ENCODE results near the gene KIF18B.

The KIF18B gene

DNA sequence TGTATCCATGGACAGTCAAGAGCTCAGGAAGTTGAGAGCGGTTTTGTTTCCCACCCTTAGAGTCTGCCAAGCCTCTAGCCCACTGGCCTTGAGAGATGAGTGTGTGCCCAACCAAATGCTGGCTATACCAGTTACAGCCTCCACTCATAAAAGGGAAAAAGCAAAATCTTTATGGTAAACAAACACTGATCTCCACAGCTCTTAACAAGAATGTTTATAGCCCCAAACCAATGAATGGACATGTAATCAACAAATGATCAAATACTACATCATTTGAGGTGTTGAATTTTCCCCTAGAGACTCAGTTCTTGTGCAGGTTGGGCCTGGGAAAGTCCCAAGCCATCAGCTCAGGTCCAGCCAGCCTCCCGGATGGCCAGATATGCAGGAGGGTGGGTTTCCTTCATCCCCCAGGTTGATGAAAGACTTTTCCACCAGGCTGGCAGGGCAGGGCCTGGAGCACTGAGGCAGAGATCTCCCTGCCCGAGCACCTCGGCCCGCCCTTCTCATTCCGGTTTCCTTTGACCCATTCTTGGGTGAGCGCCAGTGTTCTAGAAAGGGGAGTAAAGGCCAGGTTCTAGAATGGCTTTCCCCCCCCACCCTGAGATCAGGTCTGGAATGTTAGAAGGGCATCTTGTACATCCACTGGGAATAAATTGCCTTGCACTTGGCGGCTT is 44.4 kb downstream of the KIF18B start:
- DNase-seq = no peak

DNA sequence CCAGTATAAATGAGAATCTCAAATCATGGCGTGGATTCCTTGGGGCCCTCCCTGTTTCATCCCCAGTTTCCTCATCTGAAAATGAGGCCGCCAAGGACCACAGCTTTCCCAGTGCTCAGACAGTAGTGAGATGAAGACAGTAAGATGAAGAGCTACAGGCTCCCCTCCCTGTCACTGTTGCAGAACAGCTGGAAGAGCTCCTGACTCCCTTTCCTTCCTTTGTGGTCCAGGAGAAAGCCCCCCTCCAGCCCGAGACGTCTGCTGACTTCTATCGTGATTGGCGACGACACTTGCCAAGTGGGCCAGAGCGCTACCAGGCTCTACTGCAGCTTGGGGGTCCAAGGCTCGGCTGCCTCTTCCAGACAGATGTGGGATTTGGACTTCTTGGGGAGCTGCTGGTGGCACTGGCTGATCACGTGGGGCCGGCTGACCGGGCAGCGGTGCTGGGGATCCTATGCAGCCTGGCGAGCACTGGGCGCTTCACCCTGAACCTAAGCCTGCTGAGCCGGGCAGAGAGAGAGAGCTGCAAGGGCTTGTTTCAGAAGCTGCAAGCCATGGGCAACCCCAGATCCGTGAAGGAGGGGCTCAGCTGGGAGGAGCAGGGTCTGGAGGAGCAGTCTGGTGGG is 45.3 kb downstream of the KIF18B start:
- DNase-seq = no peak

DNA sequence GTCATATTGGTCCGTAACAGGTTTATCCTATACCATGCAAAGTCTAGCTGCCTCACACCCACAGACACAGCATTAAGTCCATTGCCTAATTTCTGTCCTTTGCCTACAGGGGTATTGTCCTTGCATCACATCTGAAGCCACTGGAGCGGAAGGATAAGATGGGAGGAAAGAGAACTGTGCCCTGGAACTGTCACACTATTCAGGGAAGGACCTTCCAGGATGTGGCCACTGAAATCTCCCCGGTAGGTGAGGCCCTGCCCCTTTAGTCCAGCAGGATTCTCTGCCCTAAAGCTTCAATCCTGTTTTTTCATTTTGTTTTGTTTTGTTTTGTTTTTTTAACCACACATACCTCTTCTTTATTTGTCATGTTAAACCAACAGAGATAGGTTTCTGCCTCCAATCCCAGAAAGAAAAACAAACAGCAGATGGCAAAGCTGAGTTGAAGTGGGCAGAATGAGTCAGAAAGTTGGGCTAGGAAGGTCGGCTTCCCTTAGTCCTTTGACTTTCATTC is 46.1 kb downstream of the KIF18B start:
- DNase-seq = no peak

DNA sequence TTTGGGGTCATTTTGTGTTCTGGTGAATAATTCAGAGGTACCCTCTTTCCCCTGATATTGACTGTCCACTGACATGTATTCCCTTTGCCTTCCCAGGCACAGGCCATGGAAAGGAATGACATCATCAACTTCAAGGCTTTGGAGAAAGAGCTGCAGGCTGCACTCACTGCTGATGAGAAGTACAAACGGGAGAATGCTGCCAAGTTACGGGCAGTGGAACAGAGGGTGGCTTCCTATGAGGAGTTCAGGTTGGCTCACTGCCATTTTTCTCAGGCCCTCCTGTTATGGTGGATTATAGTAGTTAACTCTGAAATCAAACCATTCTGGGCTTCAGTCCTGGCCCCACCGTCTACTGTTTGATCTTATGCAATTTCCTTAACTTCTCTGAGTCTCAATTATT is 46.7 kb downstream of the KIF18B start:
- no peak for DNase-seq

DNA sequence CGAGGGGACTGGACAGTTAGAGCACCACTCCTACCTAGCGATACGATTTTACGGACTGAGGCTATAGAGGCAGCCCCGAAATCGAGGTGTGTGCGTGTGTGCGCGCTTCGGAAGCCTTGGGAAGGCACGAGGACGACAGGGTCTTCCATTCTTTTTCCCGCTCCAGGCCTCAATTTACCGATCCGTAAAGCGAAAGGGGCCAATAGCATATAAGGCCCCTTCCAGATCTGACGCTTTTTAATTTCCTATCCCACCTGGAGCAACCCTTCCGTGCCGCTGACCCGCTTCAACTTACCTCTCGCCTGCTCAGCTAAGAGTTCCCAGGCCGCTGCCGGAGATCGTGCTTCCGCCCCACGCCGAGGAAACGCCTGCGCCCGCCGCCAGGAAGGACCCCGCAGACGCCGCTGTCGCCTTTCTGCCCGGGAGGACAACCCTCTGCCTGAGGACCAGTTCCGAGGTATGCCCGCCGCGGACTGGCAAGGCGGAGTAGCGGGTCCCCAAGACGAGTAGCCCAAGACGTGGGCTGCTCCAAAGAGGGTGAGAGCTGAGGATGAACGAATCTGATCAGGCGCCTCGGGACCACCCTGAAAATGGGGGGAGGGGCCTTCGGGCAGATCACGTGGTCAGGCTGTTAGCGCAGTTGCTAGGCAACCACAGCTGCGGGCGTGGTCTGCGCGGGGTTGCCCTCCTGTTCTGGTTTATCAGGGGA is 48.3 kb downstream of the KIF18B start, which contains the start of gene EFTUD2:
Gene EFTUD2 (minus strand): TSS at position 372 of the 709 bp plus-strand sequence. CDS start 4,924 bp downstream, outside the sequence.
- DNase-seq = peak; percentile 90

DNA sequence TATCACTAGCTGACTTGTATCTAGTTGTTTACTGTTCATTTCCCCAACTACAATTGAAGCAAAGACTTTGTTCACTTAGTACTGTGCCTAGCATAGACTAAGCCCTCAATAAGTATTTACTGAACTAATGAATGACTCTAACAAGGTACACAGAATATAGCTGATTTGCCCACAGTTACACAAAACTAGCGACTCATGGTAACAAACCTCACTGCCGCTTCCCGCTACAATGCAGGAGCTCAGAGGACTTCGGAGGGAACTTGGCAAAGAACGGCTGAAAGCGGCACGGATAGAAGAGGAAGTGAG is 48.9 kb downstream of the KIF18B start:
- peak; percentile 19 for DNase-seq

DNA sequence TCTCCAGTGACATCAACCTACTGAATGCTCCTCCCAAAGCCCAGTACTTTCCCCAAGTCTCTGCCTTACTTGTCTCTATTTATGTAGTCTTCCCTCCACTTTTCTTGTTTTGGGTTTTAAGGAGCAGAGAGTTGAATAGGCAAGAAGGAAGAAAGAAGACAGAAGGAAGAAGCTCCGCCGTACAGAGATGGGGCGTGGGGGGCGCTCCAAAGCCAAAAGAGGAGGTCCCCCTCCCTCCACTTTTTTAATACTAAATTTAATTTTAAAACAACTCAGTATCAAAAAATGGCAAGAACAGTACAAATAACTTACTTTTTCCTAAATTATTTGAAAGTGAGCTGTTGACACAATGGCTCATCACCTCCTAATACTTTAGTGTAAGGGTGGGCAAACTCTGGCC is 52.9 kb downstream of the KIF18B start:
- DNase-seq = no peak

DNA sequence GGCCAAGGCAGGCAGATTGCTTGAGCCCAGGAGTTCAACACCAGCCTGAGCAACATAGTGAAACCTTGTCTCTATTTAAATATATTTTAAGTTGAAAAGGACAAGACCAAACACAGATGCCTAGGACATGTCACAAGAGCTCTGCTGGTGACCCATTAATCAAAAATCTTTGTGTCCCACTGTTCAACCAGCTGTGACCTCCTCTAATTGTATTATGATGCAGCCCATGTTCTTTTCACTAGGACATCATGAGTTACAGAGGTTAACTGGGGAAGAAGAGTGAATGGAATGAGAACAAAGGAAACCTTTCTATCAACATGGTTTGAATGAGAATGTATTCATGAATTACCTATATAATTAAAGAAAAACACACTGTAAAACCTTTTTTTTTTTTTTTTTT is 55.3 kb downstream of the KIF18B start:
- DNase-seq = no peak

DNA sequence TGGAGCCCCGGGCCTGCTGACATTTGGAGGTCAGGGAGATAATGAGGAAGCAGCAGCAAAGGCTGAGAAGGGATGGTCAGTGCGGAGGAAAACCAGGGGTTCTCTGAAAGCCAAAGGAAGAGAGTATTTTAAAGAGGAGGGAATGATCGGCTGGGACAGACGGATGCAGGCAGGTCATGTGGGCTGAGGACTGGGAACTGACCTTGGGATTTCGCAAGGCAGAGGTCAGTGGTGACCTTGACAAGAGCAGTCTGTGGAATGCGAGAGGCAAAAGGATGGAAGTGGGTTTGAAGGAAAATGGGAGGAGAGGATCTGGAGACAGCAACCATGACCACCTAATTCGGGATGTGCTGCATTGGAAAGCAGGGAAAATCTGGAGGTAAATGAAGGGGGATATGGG is 58.6 kb downstream of the KIF18B start:
- DNase-seq = no peak

DNA sequence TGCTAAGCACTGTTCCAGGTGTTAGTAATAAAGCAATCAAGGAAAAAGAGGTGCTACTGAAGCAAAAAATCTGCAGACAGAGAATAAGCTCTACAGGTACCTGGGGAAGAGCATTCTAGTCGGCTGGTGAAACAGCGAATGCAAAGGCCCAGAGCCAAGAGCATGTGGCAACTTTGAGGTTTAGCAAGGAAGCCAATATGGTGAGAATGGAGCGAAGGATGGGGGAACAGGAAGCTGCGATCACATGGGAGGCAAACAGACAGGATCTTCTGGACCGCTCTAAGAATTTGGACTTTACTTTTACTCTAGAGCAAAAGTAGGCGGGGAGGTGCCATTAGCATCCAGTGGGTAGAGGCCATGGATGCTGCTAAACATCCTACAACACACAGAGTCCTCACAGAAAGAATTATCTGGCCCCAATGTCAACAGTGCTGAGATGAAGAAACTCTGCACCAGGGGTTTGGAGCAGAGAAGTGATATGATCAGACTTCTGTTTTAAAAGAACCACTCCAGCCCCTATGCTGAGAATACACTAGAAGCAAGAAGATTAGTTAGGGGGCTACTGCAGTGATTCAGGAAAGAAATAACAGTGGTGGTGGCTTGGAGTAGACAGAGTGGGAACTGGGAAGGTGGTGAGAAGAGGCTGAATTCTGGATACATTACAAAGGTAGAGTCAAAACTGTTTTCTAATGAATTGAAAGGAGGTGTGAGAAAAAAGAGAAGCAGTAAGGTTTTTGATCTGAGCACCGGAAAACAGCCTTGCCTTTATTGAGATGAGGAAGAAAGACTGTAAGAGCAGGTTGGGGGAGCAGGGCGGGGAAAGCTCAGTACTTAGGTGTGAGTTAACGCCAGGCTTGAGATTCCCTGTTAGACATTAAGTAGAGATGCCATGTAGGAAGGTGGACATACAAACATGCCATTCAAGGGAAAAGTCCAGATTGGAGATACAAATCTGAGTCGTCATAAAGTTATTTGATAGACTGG is 59.3 kb downstream of the KIF18B start:
- no peak for DNase-seq

DNA sequence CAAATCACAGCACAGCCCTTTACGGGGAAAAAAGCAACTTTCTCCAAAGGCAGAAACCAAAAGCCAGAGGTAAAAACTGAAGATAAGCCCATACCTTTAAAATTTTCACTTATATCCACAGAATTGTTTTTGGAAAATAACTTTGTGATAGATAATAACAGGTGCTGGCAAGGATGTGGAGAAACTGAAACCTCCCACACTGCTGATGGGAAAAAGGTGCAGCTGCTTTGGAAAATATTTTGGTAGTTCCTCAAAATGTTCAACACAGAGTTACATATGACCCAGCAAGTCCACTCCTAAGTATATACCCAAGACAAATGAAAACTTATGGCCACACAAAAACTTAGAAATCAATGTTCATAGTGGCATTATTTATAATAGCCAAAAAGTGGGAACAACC is 60.6 kb downstream of the KIF18B start:
- DNase-seq = no peak

DNA sequence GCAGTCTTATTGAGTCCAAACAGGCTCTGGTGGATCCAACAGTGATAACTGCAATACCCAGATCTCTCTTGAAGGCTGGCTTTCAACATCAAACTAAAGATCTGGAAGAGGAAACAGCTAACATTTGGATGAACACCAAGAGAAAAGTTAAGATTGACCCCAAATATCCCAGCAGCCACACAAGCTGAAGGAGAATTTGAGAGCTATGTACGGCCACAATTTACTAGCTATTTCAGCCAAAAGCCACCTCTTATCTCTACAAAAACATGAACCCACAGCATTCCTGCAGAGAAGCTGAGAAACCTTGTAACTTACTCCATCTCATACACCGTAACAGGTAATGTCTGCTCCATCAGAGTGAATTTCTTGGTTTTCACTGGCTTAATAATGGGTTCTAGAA is 62.6 kb downstream of the KIF18B start:
- no peak for DNase-seq

DNA sequence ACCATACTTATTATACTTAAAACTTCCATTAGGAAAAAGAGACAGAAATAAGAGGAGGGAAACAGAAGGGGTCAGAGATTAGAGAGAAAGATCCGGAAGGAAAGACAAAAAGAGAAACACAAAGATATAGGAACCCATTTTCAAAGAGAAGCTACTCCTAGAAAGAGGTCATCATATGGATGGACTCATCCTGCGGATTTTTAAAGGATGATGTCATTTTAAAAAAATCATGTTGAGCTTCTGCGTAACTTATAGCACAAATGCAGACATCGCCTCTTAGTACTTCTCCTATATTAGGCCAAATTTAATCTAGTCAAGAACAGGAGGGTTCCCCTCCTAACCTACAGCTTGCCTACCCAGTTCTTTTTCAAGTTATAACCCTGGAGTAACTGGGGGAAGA is 66.4 kb downstream of the KIF18B start:
- no peak for DNase-seq

DNA sequence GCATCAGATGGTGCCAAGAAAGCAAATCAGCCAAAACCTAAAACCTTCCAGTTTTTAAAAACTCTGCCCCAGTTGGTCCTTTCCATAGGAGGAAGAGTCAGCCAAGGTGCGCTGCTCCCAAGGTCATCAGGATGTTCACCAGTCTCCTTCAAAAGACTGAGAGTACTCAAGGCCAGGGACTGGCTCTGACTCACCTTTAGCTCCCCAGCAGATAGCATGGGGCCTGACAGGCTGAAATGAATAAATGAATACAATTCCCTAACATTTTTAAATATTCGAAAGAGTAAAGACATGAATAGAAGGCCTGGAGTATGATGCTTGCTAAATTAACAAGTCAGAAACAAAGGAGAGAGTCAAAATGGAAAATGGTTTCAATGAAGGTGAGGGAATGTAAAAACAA is 67.5 kb downstream of the KIF18B start:
- no peak for DNase-seq

DNA sequence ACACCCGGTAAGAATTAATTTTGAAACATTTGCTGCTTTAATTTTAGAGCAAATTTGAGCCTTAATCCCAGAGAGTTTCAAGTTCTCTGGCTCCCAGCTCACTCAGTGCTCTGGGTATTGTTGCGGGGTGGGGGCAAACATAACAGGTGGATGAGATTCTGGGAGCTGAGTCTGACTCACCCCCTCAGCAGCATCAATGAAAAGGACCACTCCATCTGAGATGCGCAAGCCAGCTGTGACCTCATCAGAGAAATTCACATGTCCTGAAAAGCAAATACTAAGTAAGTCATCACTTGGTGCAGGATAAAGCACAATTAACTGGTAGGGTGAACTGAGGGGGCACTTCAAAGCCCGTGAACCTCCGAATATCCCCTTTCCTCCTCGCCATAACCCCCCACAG is 68.2 kb downstream of the KIF18B start:
- DNase-seq = no peak

DNA sequence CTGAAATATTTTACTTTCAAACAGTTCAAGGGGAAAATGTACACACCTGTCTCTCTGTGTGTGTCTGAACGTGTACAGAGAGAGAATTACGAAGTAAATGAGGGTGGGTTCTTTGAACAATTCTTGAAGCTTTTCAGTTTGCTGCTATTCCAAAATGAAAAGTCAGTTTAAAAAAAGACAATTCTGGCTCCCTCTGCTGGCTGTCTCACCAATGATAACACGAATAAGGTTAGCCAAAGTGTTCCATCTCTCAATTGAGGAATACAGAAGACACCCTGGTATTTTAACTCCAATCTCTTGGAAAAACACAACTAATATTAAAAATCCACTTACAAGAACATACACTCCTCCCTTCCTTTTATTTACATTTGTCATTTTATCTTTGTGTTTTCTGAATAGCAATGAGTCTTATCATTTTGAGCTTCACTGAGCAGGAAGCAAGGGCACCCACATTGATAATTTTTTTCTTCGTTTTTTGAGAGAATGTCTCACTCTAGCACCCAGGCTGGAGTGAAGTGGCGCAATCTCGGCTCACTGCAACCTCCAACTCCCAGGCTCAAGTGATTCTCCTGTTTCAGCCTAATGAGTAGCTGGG is 68.8 kb downstream of the KIF18B start:
- DNase-seq = no peak

DNA sequence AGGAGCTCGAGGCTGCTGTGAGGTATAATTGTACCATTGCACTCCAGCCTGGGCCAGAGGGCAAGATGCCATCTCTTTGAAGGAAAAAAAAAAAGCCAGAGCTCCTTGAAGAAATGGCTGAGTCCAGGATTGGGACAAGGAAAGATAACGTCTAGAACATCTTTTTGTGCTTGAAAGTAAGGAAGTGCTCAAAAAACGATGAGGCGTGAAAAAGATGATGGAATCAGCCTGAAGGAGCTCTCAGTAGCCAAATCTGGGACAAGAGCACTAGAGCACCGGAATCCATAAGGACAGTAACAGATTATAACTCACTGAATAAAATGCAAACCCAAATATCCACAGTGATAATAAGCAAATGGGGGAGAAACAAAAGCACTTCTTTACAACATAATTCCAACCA is 70.5 kb downstream of the KIF18B start:
- no peak for DNase-seq

DNA sequence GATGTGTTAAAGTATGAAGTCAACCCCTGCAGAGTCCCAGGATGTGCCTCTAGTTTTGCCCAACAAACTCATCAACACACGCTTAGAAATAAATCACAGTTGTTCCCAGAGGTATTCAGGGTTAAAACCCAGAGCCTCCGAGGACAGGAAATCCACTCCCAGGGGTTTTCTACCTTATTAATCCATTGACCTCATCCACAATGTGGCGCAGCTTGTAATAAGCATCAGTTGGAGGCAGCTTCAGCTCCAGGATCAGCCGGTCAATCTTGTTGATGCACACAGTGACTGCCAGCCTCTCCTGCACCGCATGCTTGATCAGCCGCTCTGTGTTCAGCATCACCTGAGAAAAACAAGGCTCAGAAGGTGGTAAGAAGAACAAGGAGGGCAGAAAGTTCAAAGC is 71.8 kb downstream of the KIF18B start:
- DNase-seq = no peak

Data from stimulated activated CD4-positive, alpha-beta T cell treated with anti-CD3 and anti-CD28 coated beads, Interleukin-1b, Interleukin-23, amount 100 ng/mL, for 48 hours (primary cell).